Natural killer cell (primary cell): ENCODE results near the gene KIAA1614. TPM values are rescaled to one million over a fixed set of nuclear protein-coding genes. Genes with fewer than 3 reads are reported as not detected.

Experiments
- ATAC-seq, 3 donors: fragments of 150-1000 bp in 2 of 3; fragments of 200-7000 bp in 1 of 3; cut with Tn5 transposase; 1 replicate in 1 of 3; 2 replicates in 2 of 3; pipeline ENCODE4 v1.10.0; 2021; ENCODE audit warnings: mild to moderate bottlenecking in 2 of 3, moderate library complexity in 2 of 3
- DNase-seq, 2 donors: peaks; one replicate each; pipeline versions ENCODE4 v3.0.0 to v3.0.0-alpha.2; 2013 to 2021; ENCODE audit warnings: mixed read lengths in 1 of 2
- H3K27ac ChIP-seq: one replicate; pipeline ENCODE4 v1.5.1; 2013; ENCODE audit warnings: mild to moderate bottlenecking, low read length
- H3K27me3 ChIP-seq: one replicate; pipeline ENCODE4 v1.6.1; 2013; ENCODE audit warnings: low read length; ENCODE audit not compliant: control insufficient read depth, insufficient read depth
- H3K36me3 ChIP-seq: one replicate; pipeline ENCODE4 v1.6.1; 2013; ENCODE audit warnings: low read length; ENCODE audit not compliant: control insufficient read depth, insufficient read depth
- H3K4me1 ChIP-seq: one replicate; pipeline ENCODE4 v1.6.1; 2013; ENCODE audit warnings: low read length; ENCODE audit not compliant: control insufficient read depth, insufficient read depth
- H3K4me3 ChIP-seq: one replicate; pipeline ENCODE4 v1.5.1; 2013; ENCODE audit warnings: low read length
- H3K9me3 ChIP-seq: one replicate; pipeline ENCODE4 v1.6.1; 2013; ENCODE audit warnings: low read length; ENCODE audit not compliant: control insufficient read depth, insufficient read depth
- H3K27ac Mint-ChIP-seq, 2 donors: one replicate each; pipeline ENCODE4 v1.8.0; 2022; ENCODE audit warnings: mild to moderate bottlenecking in 2 of 2, mixed read lengths in 2 of 2, moderate library complexity in 1 of 2
- H3K27me3 Mint-ChIP-seq, 2 donors: one replicate each; pipeline ENCODE4 v1.8.0; 2022; ENCODE audit warnings: low read depth in 2 of 2, mixed read lengths in 2 of 2
- H3K36me3 Mint-ChIP-seq: one replicate; pipeline ENCODE4 v1.8.0; 2022; ENCODE audit warnings: mixed read lengths
- H3K4me1 Mint-ChIP-seq, 2 donors: one replicate each; pipeline ENCODE4 v1.8.0; 2022; ENCODE audit warnings: mixed read lengths in 2 of 2
- H3K4me3 Mint-ChIP-seq: one replicate; pipeline ENCODE4 v1.8.0; 2022; ENCODE audit warnings: mild to moderate bottlenecking, moderate library complexity, mixed read lengths
- H3K9me3 Mint-ChIP-seq, 2 donors: one replicate each; pipeline ENCODE4 v1.8.0; 2022; ENCODE audit warnings: mixed read lengths in 2 of 2
- CTCF ChIP-seq: fragments of 200-600 bp; IDR thresholded peaks from one replicate; pipeline ENCODE4 v1.8.0; 2022; ENCODE audit warnings: antibody characterized with exemption
- WGBS: methylation state at CpG from one replicate; pipeline ENCODE4 v1.1.7; 2013; ENCODE audit warnings: missing lambda C conversion rate; ENCODE audit not compliant: insufficient coverage; 5-methylcytosine and 5-hydroxymethylcytosine counted together
- intact Hi-C: fragments of 100-400 bp; cut with micrococcal nuclease; formaldehyde crosslinking; loops from one replicate; pipeline ENCODE4 v1.14.2; 2022
- total RNA-seq, 4 donors: library from RNA; stranded (reverse); fragments of 120-200 nt in 1 of 4; gene quantifications; one replicate each; pipeline versions ENCODE4 v1.2.3 to v1.2.4, GENCODE V29; 2013 to 2022

Gene KIAA1614
- total RNA-seq, 3 donors from 2014 or later (not counting 1 experiment from before 2014, with no cell fraction given), result 0.09 to 0.80 (median 0.40) TPM

GRCh38 chr1:180947901-180948640 lies 35.4 kb downstream of the KIAA1614 start:
- Histone ChIP-seq H3K9me3 (peaks cover 7% of the 10 kb centered on the region), H3K4me3 (no peak overlapping the region), H3K27ac (no peak overlapping the region), H3K36me3 (no peaks in the 10 kb centered on the region), H3K27me3 (no peaks in the 10 kb centered on the region), H3K4me1 (peaks cover 2% of the 10 kb centered on the region)
- no peak for TF ChIP-seq CTCF
- peaks cover under 1% of the 10 kb centered on the region in 2 donors for H3K4me1 Mint-ChIP-seq
- H3K27ac Mint-ChIP-seq, result no peak overlapping the region
- intact Hi-C loops, result no loop called here
- no peaks in the 10 kb centered on the region for H3K27me3 Mint-ChIP-seq
- peaks cover 0 to 2% of the 10 kb centered on the region in 2 donors for H3K9me3 Mint-ChIP-seq
- 97% methylated on average over 22 of the region's 22 CpGs for WGBS
- no peak for DNase-seq
- H3K4me3 Mint-ChIP-seq, result no peak overlapping the region
- H3K36me3 Mint-ChIP-seq, result peaks cover 8% of the 10 kb centered on the region
- no peak for ATAC-seq

GRCh38 chr1:180948641-180949615 lies 36.2 kb downstream of the KIAA1614 start:
- Histone ChIP-seq H3K4me3 (no peak overlapping the region), H3K36me3 (no peaks in the 10 kb centered on the region), H3K27ac (no peak overlapping the region), H3K27me3 (no peaks in the 10 kb centered on the region), H3K4me1 (peaks cover 9% of the 10 kb centered on the region), H3K9me3 (peaks cover 7% of the 10 kb centered on the region)
- Mint-ChIP-seq H3K4me1 (peaks cover 5 to 6% of the 10 kb centered on the region in 2 donors), H3K4me3 (no peak overlapping the region), H3K36me3 (peaks cover 8% of the 10 kb centered on the region), H3K9me3 (peaks cover 0 to 2% of the 10 kb centered on the region in 2 donors), H3K27ac (no peak overlapping the region), H3K27me3 (no peaks in the 10 kb centered on the region)
- TF ChIP-seq CTCF, result no peak
- no peak for ATAC-seq
- intact Hi-C loops, result no loop called here
- DNase-seq, result no peak
- 80% methylated on average over 26 of the region's 26 CpGs for WGBS

- no peak overlapping the region for H3K27ac Mint-ChIP-seq
- intact Hi-C loops, result no loop called here
These were observed 36.9 kb downstream of the KIAA1614 start for GRCh38 chr1:180949616-180950000.

More at GRCh38 chr1:180949616-180950000, 36.9 kb downstream of the KIAA1614 start:
- no peak overlapping the region for H3K4me3 ChIP-seq
- H3K4me1 Mint-ChIP-seq, result peaks cover 5 to 11% of the 10 kb centered on the region in 2 donors
- no peak overlapping the region for H3K27ac ChIP-seq
- H3K4me1 ChIP-seq, result peaks cover 13% of the 10 kb centered on the region
- peaks cover 0 to 2% of the 10 kb centered on the region in 2 donors for H3K9me3 Mint-ChIP-seq
- no peaks in the 10 kb centered on the region for H3K27me3 ChIP-seq
- DNase-seq, result no peak
- H3K36me3 ChIP-seq, result no peaks in the 10 kb centered on the region
- H3K36me3 Mint-ChIP-seq, result peaks cover 8% of the 10 kb centered on the region
- no peak overlapping the region for H3K4me3 Mint-ChIP-seq
- H3K27me3 Mint-ChIP-seq, result no peaks in the 10 kb centered on the region
- WGBS, result 98% methylated on average over 4 of the region's 4 CpGs
- peaks cover 7% of the 10 kb centered on the region for H3K9me3 ChIP-seq
- ATAC-seq, result no peak
- no peak for TF ChIP-seq CTCF
